SH-SY5Y (cell line): ENCODE measurements around the gene PIK3CD.

Experiments
- GATA2 ChIP-seq: IDR thresholded peaks from 2 replicates; pipeline ENCODE4 v1.6.1; 2011; ENCODE audit warnings: mild to moderate bottlenecking, low read depth, low read length
- GATA3 ChIP-seq: IDR thresholded peaks from 2 replicates; pipeline ENCODE4 v1.6.1; 2011; ENCODE audit warnings: low read depth, mild to moderate bottlenecking, low read length, moderate library complexity

DNA sequence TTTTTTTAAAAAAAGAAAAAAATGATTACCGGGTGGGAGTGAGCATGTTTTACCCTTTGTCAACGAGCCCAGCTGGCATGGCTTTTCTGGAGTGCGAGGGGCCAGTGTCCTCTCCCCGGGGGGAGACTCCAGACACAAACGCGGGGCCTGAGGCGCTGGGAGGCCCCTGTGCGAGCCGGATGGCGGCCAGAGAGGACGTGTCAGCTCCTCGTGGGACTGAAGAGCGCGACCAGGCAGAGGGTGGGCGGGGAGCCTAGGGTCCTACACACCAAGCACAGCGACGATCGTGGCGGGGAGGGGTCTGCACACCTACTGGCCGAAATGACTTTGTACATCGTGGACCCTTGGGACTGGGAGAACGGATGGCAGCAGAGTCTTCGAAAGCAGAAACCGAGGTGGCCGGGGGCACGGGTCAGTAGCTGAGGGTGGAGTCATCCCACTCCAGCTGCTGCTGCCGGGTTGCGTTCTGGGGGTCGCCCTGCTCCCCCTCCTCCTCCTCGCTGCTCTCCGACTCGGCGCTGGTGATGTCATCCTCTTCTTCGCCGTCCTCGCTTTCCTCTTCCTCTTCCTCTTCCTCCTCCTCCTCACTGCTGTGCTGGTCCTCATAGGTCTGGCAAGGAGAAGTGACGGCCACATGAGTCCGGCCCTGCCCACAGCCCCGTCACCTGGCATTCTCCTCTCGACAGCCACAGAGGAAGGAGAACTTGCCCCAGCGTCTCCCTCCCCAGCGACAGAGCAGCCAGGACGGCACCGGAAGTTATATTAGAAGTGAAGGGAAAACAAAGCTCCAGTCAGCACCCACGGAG lies 78.8 kb downstream of the PIK3CD start:
- TF ChIP-seq GATA2 = no peak
- TF ChIP-seq GATA3 = no peak
